ENCODE data around the gene ATF6.

GRCh38 chr1:161848676-161849075 lies 82.6 kb downstream of the ATF6 start:
- no peak for TF ChIP-seq ZNF274 (IDR thresholded peaks at IDR 0.05; ENCODE audit: low read depth, low read length)
- no peak for TF ChIP-seq YY1 (IDR thresholded peaks at IDR 0.05; ENCODE audit: insufficient read depth, insufficient read length)
